H1 (cell line): ENCODE measurements around the gene NR5A1.

Experiments used
- CTCF ChIP-seq, 3 experiments: IDR thresholded peaks; 1 replicate in 2 of 3; 2 replicates in 1 of 3; pipeline versions ENCODE4 v1.5.1 to v1.6.1; 2011; ENCODE audit warnings: low read length in 3 of 3, mild to moderate bottlenecking in 3 of 3, inconsistent platforms in 2 of 3, low read depth in 1 of 3, moderate library complexity in 1 of 3; ENCODE audit not compliant: insufficient read depth in 1 of 3; ENCODE audit errors: control extremely low read depth in 1 of 3
- MAFK ChIP-seq: IDR thresholded peaks from 2 replicates; pipeline ENCODE4 v1.6.1; 2012; ENCODE audit warnings: low read depth, mild to moderate bottlenecking, improper control_type of control experiment, low read length
- RAD21 ChIP-seq, 2 experiments: IDR thresholded peaks in 1 of 2; conservative IDR thresholded peaks in 1 of 2; 2 replicates each; pipeline ENCODE4 v1.6.1; 2011; ENCODE audit warnings: low read depth in 2 of 2, low read length in 2 of 2, improper control_type of control experiment in 1 of 2, inconsistent platforms in 1 of 2, mild to moderate bottlenecking in 1 of 2, moderate library complexity in 1 of 2
- RFX5 ChIP-seq: IDR thresholded peaks from 2 replicates; pipeline ENCODE4 v1.6.1; 2011; ENCODE audit warnings: low read depth, low read length, improper control_type of control experiment, borderline replicate concordance
- RNF2 ChIP-seq: fragments of 200-900, 300-1000 bp; sonication (generic); IDR thresholded peaks from 2 replicates; pipeline ENCODE4 v1.7.1; 2016; ENCODE audit warnings: borderline replicate concordance, low read depth, mild to moderate bottlenecking, antibody characterized with exemption, low read length; ENCODE audit not compliant: poor library complexity, severe bottlenecking; ENCODE audit errors: missing control alignments
- TAF1 ChIP-seq: IDR thresholded peaks from 2 replicates; pipeline ENCODE4 v1.6.1; 2011; ENCODE audit warnings: mild to moderate bottlenecking, low read depth, low read length

DNA sequence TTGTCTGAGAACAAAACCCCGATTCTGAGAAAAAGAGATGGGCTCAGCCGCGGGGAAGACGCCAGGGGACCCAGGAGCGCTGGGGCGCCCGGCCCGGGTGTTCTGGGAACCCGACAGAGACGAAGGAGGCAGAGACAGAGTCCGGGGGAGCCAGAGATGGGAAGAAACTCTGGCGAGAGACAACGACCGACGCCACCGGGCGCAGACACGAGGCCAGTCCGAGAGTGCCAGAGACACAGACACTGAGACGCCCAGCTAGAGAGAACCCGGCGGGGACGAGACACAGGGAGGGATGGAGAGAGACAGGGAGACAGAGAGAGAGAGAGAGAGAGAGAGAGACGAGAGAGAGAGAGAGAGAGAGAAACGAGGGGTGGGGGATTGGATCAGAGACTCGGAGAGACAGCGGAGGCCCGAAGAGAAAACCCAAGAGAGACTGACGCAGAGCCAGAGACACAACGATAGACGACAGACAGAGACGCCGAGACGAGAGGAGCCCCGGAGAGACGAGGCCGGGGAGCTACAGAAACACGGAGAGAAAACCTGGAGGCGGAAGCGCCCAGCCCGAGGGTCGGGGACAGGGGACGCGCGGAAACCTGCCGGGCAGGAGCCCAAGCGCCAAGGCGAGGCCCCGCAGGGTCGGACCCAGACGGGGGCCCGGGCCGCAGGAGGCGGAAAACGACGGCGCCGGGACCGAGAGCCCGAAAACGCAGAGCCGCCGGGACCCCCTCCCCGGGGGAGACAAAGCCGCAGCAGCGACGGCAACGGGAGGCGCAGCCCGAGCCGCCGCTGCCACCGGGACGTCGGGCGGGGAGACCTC lies 3.3 kb downstream of the NR5A1 start:
- TF ChIP-seq RAD21 (IDR thresholded peaks at IDR 0.05 in 1 of 2, conservative IDR thresholded peaks at IDR 0.05 in 1 of 2; ENCODE audit: low read depth in 2 of 2, low read length in 2 of 2) (no peak), CTCF (IDR thresholded peaks at IDR 0.05; ENCODE audit: control extremely low read depth in 1 of 3, insufficient read depth in 1 of 3, low read depth in 1 of 3, low read length in 3 of 3) (no peak), TAF1 (no peak), RNF2 (peak; percentile 98), RFX5 (no peak), MAFK (no peak)
